Caco-2 (cell line): ENCODE measurements around the gene LPCAT3. TPM values are rescaled to one million over a fixed set of nuclear protein-coding genes. Genes with fewer than 3 reads are reported as not detected.

Experiments
- BruUV-seq: library from RNA; stranded (reverse); fragments of 400-500 nt; replicated peaks from 2 replicates; lab custom pipeline; 2021; lab: Mats Ljungman, UMichigan
- CTCF ChIA-PET: fragments of 300-600 bp; sonication (Branson Sonifier 250); formaldehyde crosslinking; loops from one replicate; lab custom pipeline; 2022; ENCODE audit warnings: antibody characterized with exemption; lab: Charles Lee
- POLR2A ChIA-PET: fragments of 300-600 bp; sonication (Branson Sonifier 250); formaldehyde crosslinking; loops from one replicate; lab custom pipeline; 2022; ENCODE audit warnings: antibody characterized with exemption; lab: Charles Lee
- DNase-seq, 2 experiments: peaks; one replicate each; pipeline versions ENCODE4 v3.0.0 to v3.0.0-alpha.2; 2020 to 2022
- H3K27me3 ChIP-seq: replicated peaks from 2 replicates; pipeline ENCODE4 v1.6.0; 2011; ENCODE audit warnings: low read length; ENCODE audit not compliant: control insufficient read depth, insufficient read depth
- H3K36me3 ChIP-seq: 2 replicates; pipeline ENCODE4 v1.5.1; 2011; ENCODE audit warnings: low read length; ENCODE audit not compliant: control insufficient read depth, insufficient read depth
- H3K4me1 ChIP-seq: fragments of 250-450 bp; sonication (Bioruptor Pico); 2 replicates; pipeline ENCODE4 v1.5.1; 2020; ENCODE audit warnings: mild to moderate bottlenecking
- H3K4me3 ChIP-seq: 2 replicates; pipeline ENCODE4 v1.5.1; 2011; ENCODE audit warnings: low read depth, mild to moderate bottlenecking, control low read depth, low read length
- H3K9me3 ChIP-seq: fragments of 250-450 bp; sonication (Bioruptor Pico); 2 replicates; pipeline ENCODE4 v1.5.1; 2020; ENCODE audit warnings: mild to moderate bottlenecking, moderate library complexity
- H3K27ac Mint-ChIP-seq: one replicate; pipeline ENCODE4 v1.8.0; 2022; ENCODE audit warnings: mixed read lengths; ENCODE audit not compliant: unreplicated experiment
- H3K27me3 Mint-ChIP-seq: one replicate; pipeline ENCODE4 v1.8.0; 2022; ENCODE audit warnings: mixed read lengths; ENCODE audit not compliant: insufficient read depth, unreplicated experiment
- H3K36me3 Mint-ChIP-seq: one replicate; pipeline ENCODE4 v1.8.0; 2022; ENCODE audit warnings: mild to moderate bottlenecking, mixed read lengths; ENCODE audit not compliant: insufficient read depth, unreplicated experiment
- H3K4me1 Mint-ChIP-seq: one replicate; pipeline ENCODE4 v1.8.0; 2022; ENCODE audit warnings: low read depth, mixed read lengths; ENCODE audit not compliant: unreplicated experiment
- H3K4me3 Mint-ChIP-seq: one replicate; pipeline ENCODE4 v1.8.0; 2022; ENCODE audit warnings: mild to moderate bottlenecking, moderate library complexity, mixed read lengths; ENCODE audit not compliant: unreplicated experiment
- H3K9me3 Mint-ChIP-seq: one replicate; pipeline ENCODE4 v1.8.0; 2022; ENCODE audit warnings: mixed read lengths; ENCODE audit not compliant: unreplicated experiment
- CTCF ChIP-seq, 2 experiments: fragments of 200-600 bp in 1 of 2; IDR thresholded peaks; 1 replicate in 1 of 2; 2 replicates in 1 of 2; pipeline versions ENCODE4 v1.5.1 to v1.8.0; 2011 to 2022; ENCODE audit warnings: antibody characterized with exemption in 1 of 2, control low read depth in 1 of 2, inconsistent platforms in 1 of 2, low read depth in 1 of 2, low read length in 1 of 2, mild to moderate bottlenecking in 1 of 2, moderate library complexity in 1 of 2; ENCODE audit not compliant: insufficient read depth in 1 of 2, severe bottlenecking in 1 of 2, unreplicated experiment in 1 of 2
- intact Hi-C: fragments of 100-400 bp; cut with micrococcal nuclease; formaldehyde crosslinking; loops from one replicate; pipeline ENCODE4 v1.10.0; 2022; ENCODE audit not compliant: unreplicated experiment
- total RNA-seq: library from RNA; stranded (reverse); gene quantifications from 2 replicates; pipeline ENCODE4 v1.2.3, GENCODE V29; 2022

LPCAT3 gene
- total RNA-seq, 1 experiment from 2014 or later, result 142 TPM

DNA sequence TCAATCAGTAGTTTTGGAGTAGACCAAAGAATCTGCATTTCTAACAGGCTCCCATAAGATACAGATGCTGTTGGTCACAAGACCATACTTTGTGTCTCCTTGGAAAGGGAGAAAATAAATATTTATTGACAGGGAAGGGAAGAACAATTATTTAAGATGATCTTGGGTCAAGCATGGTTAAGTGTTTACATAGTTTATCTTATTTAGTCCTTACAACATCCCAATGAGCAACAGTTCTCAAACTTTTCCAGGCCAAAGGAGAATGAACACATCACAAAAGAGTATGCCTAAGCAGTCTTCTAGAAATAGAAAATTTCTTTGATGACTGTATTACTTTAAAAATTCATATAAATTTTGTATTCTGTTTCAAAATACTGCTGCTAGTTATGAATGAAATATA is 8.8 kb downstream of the LPCAT3 start:
- Histone ChIP-seq H3K9me3 (no peaks in the 10 kb centered on the region), H3K36me3 (peaks cover 3% of the 10 kb centered on the region; the same call in 1 of the 2 replicates), H3K4me1 (no peaks in the 10 kb centered on the region; the same call in 1 of the 2 replicates), H3K4me3 (no peak overlapping the region), H3K27me3 (no peaks in the 10 kb centered on the region)
- Mint-ChIP-seq H3K27ac (no peak overlapping the region), H3K4me1 (peaks cover 13% of the 10 kb centered on the region), H3K4me3 (no peak overlapping the region), H3K36me3 (peaks cover 6% of the 10 kb centered on the region), H3K9me3 (no peaks in the 10 kb centered on the region), H3K27me3 (no peaks in the 10 kb centered on the region)
- BruUV-seq, result no TSS peak
- intact Hi-C loops, result no loop called here
- ChIA-PET POLR2A (no interaction called here), CTCF (interaction anchor here (0.6 kb wide), 2 partner anchors 13 to 124 kb away, joined by 3 to 4 read pairs; no protein-coding TSS in a partner anchor)
- TF ChIP-seq CTCF (IDR thresholded peaks at IDR 0.05; ENCODE audit: insufficient read depth in 1 of 2, low read depth in 1 of 2, low read length in 1 of 2, severe bottlenecking in 1 of 2, unreplicated experiment in 1 of 2), result no peak
- DNase-seq, result no peak

DNA sequence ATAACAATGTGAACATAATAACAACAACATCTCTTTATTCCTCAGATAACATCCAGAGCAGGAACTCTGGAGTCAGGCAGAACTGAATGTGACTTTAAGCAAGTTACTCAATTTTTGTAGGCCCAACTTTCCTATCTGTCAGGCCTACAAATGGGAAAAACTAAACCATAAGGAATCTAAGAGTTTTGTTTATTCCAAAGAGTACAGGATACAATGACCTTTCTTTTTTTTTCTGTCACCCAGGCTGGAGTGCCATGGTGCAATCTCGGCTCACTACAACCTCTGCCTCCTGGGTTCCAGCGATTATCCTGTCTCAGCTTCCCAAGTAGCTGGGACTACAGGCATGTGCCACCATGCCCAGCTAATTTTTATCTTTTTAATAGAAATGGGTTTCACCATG is 9.4 kb downstream of the LPCAT3 start:
- no TSS peak for BruUV-seq
- H3K27ac Mint-ChIP-seq, result no peak overlapping the region
- Histone ChIP-seq H3K4me1 (no peaks in the 10 kb centered on the region; the same call in 1 of the 2 replicates), H3K4me3 (no peak overlapping the region), H3K9me3 (no peaks in the 10 kb centered on the region), H3K36me3 (peaks cover 3% of the 10 kb centered on the region; the same call in 1 of the 2 replicates), H3K27me3 (no peaks in the 10 kb centered on the region)
- POLR2A ChIA-PET, result no interaction called here
- no peak for DNase-seq
- H3K9me3 Mint-ChIP-seq, result no peaks in the 10 kb centered on the region
- TF ChIP-seq CTCF (IDR thresholded peaks at IDR 0.05; ENCODE audit: insufficient read depth in 1 of 2, low read depth in 1 of 2, low read length in 1 of 2, severe bottlenecking in 1 of 2, unreplicated experiment in 1 of 2), result no peak
- intact Hi-C loops, result no loop called here
- peaks cover 13% of the 10 kb centered on the region for H3K4me1 Mint-ChIP-seq
- no peaks in the 10 kb centered on the region for H3K27me3 Mint-ChIP-seq
- H3K4me3 Mint-ChIP-seq, result no peak overlapping the region
- peaks cover 6% of the 10 kb centered on the region for H3K36me3 Mint-ChIP-seq
- CTCF ChIA-PET, result interaction anchor here (0.6 kb wide), 1 partner anchor 12 kb away, joined by 3 read pairs; no protein-coding TSS in a partner anchor

DNA sequence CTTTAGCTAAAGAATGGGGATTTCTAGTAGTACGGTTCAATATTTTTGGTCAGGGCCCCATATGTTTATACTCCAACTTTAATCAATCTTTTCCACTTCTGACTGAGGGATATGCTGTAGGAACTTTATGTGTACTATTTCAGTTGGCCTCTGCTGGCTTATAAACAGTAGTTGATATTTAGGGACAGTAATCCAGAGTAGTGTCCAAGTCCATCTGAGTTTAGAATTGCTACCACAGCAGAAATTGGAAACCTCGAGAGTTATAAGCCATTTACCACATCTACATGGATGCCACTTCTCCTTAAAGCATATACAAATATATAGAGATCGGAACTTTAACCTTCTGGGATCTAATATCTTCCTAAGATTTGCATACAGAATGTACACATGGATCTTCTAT is 11.6 kb downstream of the LPCAT3 start:
- BruUV-seq, result no TSS peak
- Mint-ChIP-seq H3K27me3 (no peaks in the 10 kb centered on the region), H3K4me3 (no peak overlapping the region), H3K27ac (no peak overlapping the region), H3K9me3 (no peaks in the 10 kb centered on the region), H3K36me3 (no peaks in the 10 kb centered on the region), H3K4me1 (peaks cover 21% of the 10 kb centered on the region)
- intact Hi-C loops, result no loop called here
- Histone ChIP-seq H3K4me3 (no peak overlapping the region), H3K36me3 (peaks cover 1% of the 10 kb centered on the region; the same call in 1 of the 2 replicates), H3K9me3 (no peaks in the 10 kb centered on the region), H3K4me1 (no peaks in the 10 kb centered on the region; the same call in 1 of the 2 replicates), H3K27me3 (no peaks in the 10 kb centered on the region)
- ChIA-PET CTCF (no interaction called here), POLR2A (no interaction called here)
- DNase-seq, result no peak
- TF ChIP-seq CTCF (IDR thresholded peaks at IDR 0.05; ENCODE audit: insufficient read depth in 1 of 2, low read depth in 1 of 2, low read length in 1 of 2, severe bottlenecking in 1 of 2, unreplicated experiment in 1 of 2), result no peak
